Mesodermal cell (in vitro differentiated cells): ENCODE measurements around the gene C6orf120.

ENCODE experiments used
- H3K27ac ChIP-seq: 2 replicates; pipeline ENCODE4 v1.7.0; 2013; ENCODE audit warnings: mild to moderate bottlenecking, low read depth, low read length, moderate library complexity; ENCODE audit not compliant: severe bottlenecking
- H3K36me3 ChIP-seq: 2 replicates; pipeline ENCODE4 v1.7.1; 2013; ENCODE audit warnings: mild to moderate bottlenecking, low read length, moderate library complexity; ENCODE audit not compliant: control insufficient read depth, insufficient read depth
- H3K4me1 ChIP-seq: one replicate; pipeline ENCODE4 v1.7.1; 2013; ENCODE audit warnings: mild to moderate bottlenecking, low read length; ENCODE audit not compliant: insufficient read depth, control insufficient read depth, poor library complexity, severe bottlenecking
- H3K4me3 ChIP-seq: 2 replicates; pipeline ENCODE4 v1.7.0; 2013; ENCODE audit warnings: low read length, control low read depth, mild to moderate bottlenecking; ENCODE audit not compliant: insufficient read depth, poor library complexity, severe bottlenecking; ENCODE audit errors: extremely low read depth
- H3K9me3 ChIP-seq: 2 replicates; pipeline ENCODE4 v1.7.1; 2013; ENCODE audit warnings: mild to moderate bottlenecking, low read length, moderate library complexity; ENCODE audit not compliant: control insufficient read depth
- WGBS, 2 experiments: methylation state at CpG; one replicate each; pipeline ENCODE4 v1.1.5; 2013; ENCODE audit warnings: missing lambda C conversion rate in 2 of 2; ENCODE audit not compliant: insufficient coverage in 2 of 2; 5-methylcytosine and 5-hydroxymethylcytosine counted together

The C6orf120 gene

DNA sequence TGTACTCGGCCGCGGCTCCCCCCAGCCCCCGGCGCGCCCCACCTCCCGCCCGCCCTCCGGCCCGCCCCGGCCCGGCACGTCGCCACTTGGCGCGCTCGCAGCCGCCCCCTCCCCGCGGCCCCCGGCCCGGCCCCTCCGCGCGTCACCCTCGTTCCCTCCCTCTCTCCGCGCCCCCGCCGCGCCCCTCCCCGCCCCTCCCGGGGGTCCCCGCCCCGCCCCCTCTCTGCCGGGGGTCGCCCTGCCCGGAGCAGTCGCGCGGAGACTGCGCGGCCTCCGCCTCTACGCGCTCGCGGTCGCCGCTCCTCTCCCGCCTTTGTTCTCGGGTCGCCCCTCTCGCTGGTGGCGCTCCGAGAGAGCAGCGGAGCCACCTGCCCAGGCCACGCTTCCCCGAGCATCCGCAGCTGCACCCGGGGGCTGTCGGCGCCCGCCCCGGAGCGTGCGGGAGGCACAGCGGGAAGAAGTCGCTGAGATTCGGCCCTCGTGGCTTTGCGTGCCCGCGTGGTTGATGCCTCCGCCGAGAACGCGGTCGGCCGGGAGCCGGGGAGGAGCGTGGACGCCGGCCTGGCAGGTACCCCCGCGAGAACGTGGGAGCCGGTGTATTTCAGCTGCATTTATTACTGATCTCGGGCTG is 22.7 kb downstream of the C6orf120 start, which contains the start of gene PHF10:
PHF10 (minus strand) TSS at position 7 of the 631 bp plus-strand sequence. CDS start 569 bp downstream, outside the sequence.
- Histone ChIP-seq H3K9me3 (no peaks in the 10 kb centered on the region), H3K36me3 (peaks cover under 1% of the 10 kb centered on the region), H3K4me1 (peaks cover 8% of the 10 kb centered on the region), H3K27ac (peak within 1 kb of the TSS; percentile 98), H3K4me3 (peak within 1 kb of the TSS; percentile 64)
- WGBS, 2 experiments: 0 to 1% methylated on average over 34 to 42 of the region's 89 CpGs

DNA sequence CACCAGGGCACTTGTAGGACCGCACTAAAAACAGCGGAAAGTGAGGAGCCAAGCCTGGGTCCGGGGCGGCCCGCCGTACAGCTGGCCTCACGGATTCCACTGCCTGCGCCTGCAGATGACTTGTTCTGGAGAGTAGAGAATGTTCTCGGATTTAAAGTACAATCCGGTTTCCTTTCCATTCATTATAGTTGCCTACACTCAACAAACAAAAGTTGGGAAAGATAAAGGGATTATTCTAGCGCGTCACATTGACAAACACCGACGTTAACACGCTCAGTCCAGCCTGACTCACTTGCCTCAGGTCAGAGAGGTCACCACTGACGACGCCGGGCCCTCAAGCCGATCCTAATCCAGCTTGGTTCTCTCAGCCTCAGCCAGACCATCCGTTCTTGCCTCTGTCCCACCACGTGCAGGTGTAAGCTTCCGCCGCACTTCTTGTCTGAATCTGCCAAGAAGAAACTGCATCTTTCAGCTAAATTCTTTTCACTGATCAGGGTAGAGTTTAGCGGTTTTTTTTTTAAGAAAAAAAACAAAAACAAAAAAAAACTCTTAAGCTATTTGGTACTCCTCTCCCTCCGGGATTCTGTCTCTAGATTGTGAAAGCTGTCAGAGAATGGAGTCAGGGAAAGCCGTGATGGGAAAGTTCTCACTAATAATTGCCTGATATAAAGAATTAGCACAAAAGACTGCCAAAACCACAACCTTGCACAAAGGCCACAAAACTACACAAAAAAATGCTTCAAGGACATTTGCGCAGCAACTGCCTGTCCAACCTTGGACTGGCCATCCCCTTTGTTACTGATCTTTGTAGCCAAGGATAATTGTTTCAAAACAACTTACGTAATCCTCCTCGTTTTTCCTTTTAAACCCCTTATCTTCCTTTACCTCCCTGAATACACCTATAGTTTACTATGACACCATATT is 23.5 kb downstream of the C6orf120 start:
- WGBS, 2 experiments: 13 to 24% methylated on average over 14 of the region's 29 CpGs
- H3K4me3 ChIP-seq: peak overlapping the region; percentile 48
- peaks cover 8% of the 10 kb centered on the region for H3K4me1 ChIP-seq
- no peaks in the 10 kb centered on the region for H3K36me3 ChIP-seq
- H3K9me3 ChIP-seq: no peaks in the 10 kb centered on the region
- peak overlapping the region; percentile 98 for H3K27ac ChIP-seq

DNA sequence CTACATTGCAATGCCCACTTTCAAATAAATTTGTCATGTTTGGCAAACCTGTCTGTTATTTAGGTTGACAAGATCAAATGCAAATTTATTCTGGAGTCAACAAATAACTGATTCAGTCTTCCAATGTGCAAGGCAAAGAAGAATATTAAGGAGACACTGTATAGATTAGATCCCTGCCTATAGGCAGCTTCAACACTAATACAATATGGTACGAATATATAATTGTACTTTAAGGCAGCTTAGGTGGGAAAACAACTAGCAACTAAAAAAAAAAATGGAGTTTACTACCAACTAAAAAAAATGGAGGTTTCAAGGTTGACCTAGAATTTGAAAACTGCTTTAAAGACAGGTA is 24.1 kb downstream of the C6orf120 start:
- no CpG with 5 or more reads among the region's 1 CpG for WGBS, 2 experiments
- H3K9me3 ChIP-seq: no peaks in the 10 kb centered on the region
- H3K36me3 ChIP-seq: no peaks in the 10 kb centered on the region
- H3K27ac ChIP-seq: peak overlapping the region; percentile 98
- no peak overlapping the region for H3K4me3 ChIP-seq
- H3K4me1 ChIP-seq: peaks cover 8% of the 10 kb centered on the region

DNA sequence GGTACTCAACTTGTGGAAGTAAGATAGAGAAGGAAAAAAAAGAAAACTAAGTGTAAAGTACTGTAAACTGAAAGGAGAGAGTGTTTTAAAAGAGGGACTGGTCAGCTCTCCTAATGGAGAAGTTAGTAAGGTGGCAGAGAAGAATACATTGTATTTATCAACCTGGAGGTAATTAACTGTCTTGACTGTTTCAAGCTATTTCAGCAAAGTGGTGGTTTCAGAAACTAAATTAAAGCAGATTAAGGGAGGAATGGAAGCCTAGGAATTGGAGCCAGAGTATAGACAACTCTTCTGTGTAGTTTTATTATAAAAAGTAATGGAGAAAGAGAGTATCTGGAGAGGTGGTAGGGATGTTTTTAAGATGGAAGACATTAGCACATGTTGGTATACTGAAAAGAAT is 25.0 kb downstream of the C6orf120 start:
- no peak overlapping the region for H3K27ac ChIP-seq
- no peaks in the 10 kb centered on the region for H3K36me3 ChIP-seq
- H3K4me3 ChIP-seq: no peak overlapping the region
- peaks cover 8% of the 10 kb centered on the region for H3K4me1 ChIP-seq
- no peaks in the 10 kb centered on the region for H3K9me3 ChIP-seq

DNA sequence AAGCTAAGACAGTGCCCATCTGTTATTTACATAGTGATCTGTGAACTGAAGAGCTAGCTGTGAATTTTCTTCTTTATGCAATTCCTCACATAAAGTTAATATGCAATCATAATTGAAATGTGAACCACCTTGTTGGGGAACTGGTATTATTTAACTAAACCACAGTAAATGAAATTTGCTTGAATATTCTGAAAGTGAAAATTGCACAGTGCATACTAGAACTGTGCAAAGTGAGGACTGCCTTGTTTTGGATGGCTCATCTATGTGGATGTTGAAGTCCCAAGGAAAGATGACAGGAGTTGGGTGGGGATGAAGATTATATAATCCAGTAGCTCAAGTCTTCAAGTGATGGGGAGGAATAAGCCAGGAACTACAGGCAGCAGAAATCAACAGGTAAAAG is 28.0 kb downstream of the C6orf120 start:
- H3K36me3 ChIP-seq: no peaks in the 10 kb centered on the region
- no peak overlapping the region for H3K27ac ChIP-seq
- peaks cover 8% of the 10 kb centered on the region for H3K4me1 ChIP-seq
- H3K9me3 ChIP-seq: no peaks in the 10 kb centered on the region
- no peak overlapping the region for H3K4me3 ChIP-seq

DNA sequence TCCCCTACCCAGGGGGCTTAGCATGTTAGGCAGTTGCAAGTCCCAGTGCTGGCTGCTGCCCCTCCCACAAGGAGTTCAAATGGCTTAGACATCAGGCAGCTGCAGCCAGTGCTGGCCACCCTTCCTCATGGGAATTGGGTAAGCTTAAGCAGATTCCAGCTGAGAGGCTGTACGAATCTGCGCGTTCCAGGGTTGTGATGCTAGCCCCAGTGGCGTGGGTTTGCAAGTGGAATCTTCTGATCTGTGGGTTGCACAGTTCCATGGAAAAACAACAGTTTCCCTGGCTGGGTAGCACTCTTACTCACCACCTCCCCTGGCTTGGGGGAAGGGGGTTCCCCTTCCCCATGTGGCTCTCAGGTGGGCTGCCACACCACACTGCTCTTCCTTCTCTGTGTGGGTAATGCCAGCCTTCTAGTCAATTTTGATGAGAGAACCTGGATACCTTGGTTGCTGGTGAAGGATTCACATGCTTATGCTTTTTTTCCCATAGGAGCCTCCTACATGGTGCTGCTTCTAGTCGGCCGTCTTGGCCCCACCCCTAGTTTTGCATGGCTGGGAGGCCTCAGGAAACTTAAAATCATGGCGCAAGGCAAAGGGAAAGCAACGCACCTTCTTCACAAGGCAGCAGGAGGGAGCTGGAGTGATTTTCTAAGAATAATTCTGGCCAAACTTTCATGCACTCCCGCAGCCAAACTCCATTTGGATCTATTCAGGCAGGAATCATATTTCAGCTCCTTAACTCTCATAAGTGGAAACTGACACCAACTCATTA is 36.5 kb downstream of the C6orf120 start:
- WGBS, 2 experiments: 84 to 85% methylated on average over 7 to 9 of the region's 9 CpGs

DNA sequence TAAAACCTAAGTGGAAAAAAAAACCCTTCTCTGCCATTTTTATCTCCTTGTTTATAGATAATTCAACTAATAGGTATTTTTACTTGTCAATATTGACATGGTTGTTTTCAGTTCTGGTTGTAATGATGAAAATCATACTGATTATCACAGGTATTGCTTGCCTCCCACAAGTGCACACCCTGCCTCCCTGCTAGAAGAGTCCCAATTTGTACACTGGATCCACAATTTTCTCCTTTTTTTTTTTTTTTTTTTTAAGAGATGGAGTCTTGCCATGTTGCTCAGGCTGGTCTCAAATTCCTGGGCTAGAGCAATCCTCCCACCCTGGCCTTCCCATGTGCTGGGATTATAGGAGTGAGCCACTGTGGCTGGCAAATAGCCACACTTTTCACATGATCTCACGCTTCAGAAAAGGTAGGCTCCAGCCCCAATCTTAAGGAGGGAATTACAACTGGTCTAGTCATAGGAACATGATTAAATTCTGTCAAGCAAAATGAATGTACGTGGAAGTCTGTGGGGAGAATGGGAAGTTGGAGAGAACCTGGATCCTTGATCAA is 37.1 kb downstream of the C6orf120 start:
- Histone ChIP-seq H3K9me3 (no peaks in the 10 kb centered on the region), H3K27ac (no peak overlapping the region), H3K4me1 (no peaks in the 10 kb centered on the region), H3K36me3 (no peaks in the 10 kb centered on the region), H3K4me3 (no peak overlapping the region)
- WGBS, 2 experiments: 100% methylated on average over 1 to 2 of the region's 2 CpGs

More for the DNA sequence above, 36.5 kb downstream of the C6orf120 start:
- no peaks in the 10 kb centered on the region for H3K36me3 ChIP-seq
- no peak overlapping the region for H3K27ac ChIP-seq
- no peaks in the 10 kb centered on the region for H3K9me3 ChIP-seq
- no peak overlapping the region for H3K4me3 ChIP-seq
- no peaks in the 10 kb centered on the region for H3K4me1 ChIP-seq

DNA sequence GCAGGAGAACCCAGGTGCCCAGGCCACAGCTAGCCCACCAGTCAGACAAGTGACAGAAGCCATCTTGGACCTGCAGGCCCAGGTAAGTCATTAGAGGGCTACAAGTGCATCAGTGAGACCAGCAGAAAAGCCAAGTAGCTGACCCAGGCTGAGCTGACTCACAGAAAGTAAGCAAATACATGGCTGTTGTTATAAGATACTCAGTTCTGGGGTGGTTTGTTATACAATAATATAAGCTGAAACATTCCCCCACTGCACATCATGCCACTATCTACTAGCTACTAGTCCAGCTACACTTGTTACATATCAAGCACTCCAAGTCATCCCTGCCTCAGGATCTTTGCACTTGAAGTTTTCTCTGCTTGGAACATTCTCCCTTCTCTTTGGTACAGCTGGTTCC is 39.4 kb downstream of the C6orf120 start:
- Histone ChIP-seq H3K9me3 (no peaks in the 10 kb centered on the region), H3K4me3 (no peak overlapping the region), H3K4me1 (no peaks in the 10 kb centered on the region), H3K36me3 (no peaks in the 10 kb centered on the region), H3K27ac (no peak overlapping the region)

DNA sequence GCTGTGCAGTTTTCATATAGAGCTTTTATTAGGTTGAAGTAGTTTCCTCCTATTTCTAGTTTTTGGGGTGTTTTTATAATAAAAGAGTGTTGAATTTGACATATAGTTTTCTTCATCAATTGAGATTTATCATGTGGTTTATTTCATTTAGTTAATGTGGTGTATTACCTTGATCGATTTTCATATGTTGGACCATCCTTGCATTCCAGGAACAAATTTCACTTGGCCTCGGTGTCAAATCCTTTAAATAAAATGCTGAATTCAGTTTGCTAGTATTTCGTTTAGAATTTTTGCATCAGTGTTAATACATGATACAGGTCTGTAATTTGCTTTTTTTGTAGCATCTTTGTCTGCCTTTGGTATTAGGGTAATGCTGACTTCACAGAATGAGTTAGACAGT is 43.5 kb downstream of the C6orf120 start:
- H3K9me3 ChIP-seq: no peaks in the 10 kb centered on the region
- WGBS, 2 experiments: 89 to 93% methylated on average over 2 of the region's 3 CpGs
- H3K27ac ChIP-seq: no peak overlapping the region
- H3K36me3 ChIP-seq: no peaks in the 10 kb centered on the region
- no peak overlapping the region for H3K4me3 ChIP-seq
- H3K4me1 ChIP-seq: no peaks in the 10 kb centered on the region

DNA sequence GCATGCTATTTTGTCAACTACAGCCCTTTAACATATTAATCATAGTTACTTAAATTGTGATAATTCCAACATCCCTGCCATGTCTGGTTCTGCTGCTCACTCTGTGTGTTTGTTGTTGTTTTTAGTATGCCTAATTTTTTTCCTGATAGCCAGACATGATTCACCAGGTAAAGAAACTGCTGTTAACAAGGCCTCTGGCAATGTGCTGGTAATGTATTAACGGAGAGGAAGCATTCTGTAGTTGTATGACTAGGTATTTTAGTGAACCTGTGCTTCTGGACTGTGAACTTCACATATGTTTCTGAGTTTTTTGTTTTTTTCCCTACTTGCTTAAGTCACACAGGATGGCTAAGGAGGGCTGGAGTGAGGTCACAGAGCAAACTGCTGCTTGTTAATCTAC is 44.6 kb downstream of the C6orf120 start:
- 80% methylated on average over 1 of the region's 1 CpG; no CpG with 5 or more reads in 1 of the 2 experiments for WGBS, 2 experiments
- H3K4me1 ChIP-seq: no peaks in the 10 kb centered on the region

More for the DNA sequence above, 44.6 kb downstream of the C6orf120 start:
- Histone ChIP-seq H3K27ac (no peak overlapping the region), H3K9me3 (no peaks in the 10 kb centered on the region), H3K4me3 (no peak overlapping the region), H3K36me3 (no peaks in the 10 kb centered on the region)
